B cell (primary cell): ENCODE results near the gene DSPP. TPM values are rescaled to one million over a fixed set of nuclear protein-coding genes. Genes with fewer than 3 reads are reported as not detected.

Source experiments
- ATAC-seq: fragments of 200-7000 bp; cut with Tn5 transposase; one replicate; pipeline ENCODE4 v1.10.0; 2021; ENCODE audit warnings: low read depth, mild to moderate bottlenecking, moderate number of reproducible peaks, moderate library complexity
- CTCF ChIA-PET: fragments of 350-600 bp; sonication (Branson Sonifier 250); formaldehyde crosslinking; loops from one replicate; lab custom pipeline; 2021; ENCODE audit warnings: antibody characterized with exemption, inconsistent platforms; lab: Charles Lee
- POLR2A ChIA-PET: fragments of 350-600 bp; sonication (Branson Sonifier 250); formaldehyde crosslinking; loops from one replicate; lab custom pipeline; 2021; ENCODE audit warnings: antibody characterized with exemption; lab: Charles Lee
- DNase-seq: peaks from one replicate; pipeline ENCODE4 v3.0.0; 2013
- H2AFZ ChIP-seq: 2 replicates; pipeline ENCODE4 v1.6.1; 2012; ENCODE audit warnings: mild to moderate bottlenecking, low read depth, low read length; ENCODE audit not compliant: insufficient read depth, poor library complexity, severe bottlenecking
- H3K27ac ChIP-seq, 2 donors: 1 replicate in 1 of 2; 2 replicates in 1 of 2; pipeline ENCODE4 v1.5.1; 2012 to 2013; ENCODE audit warnings: low read length in 2 of 2, mild to moderate bottlenecking in 2 of 2, moderate library complexity in 1 of 2
- H3K27me3 ChIP-seq, 4 experiments: fragments of 200-600 bp in 1 of 4; sonication (generic) in 1 of 4; replicated peaks in 1 of 4; 1 replicate in 2 of 4; 2 replicates in 2 of 4; pipeline versions ENCODE4 v1.6.1 to v1.7.0; 2013 to 2016; ENCODE audit warnings: low read length in 3 of 4, mild to moderate bottlenecking in 2 of 4, mixed read lengths in 1 of 4, moderate library complexity in 1 of 4; ENCODE audit not compliant: insufficient read depth in 4 of 4, control insufficient read depth in 3 of 4; ENCODE audit errors: control extremely low read depth in 1 of 4
- H3K36me3 ChIP-seq, 2 experiments: replicated peaks in 1 of 2; 1 replicate in 1 of 2; 2 replicates in 1 of 2; pipeline versions ENCODE4 v1.6.1 to v1.7.1; 2013; ENCODE audit warnings: low read length in 1 of 2; ENCODE audit not compliant: insufficient read depth in 2 of 2, control insufficient read depth in 1 of 2; ENCODE audit errors: control extremely low read depth in 1 of 2, extremely low read depth in 1 of 2
- H3K4me1 ChIP-seq, 2 donors: fragments of 200-600 bp in 1 of 2; sonication (generic) in 1 of 2; 1 replicate in 1 of 2; 2 replicates in 1 of 2; pipeline versions ENCODE4 v1.5.1 to v1.6.1; 2013 to 2017; ENCODE audit warnings: low read length in 2 of 2; ENCODE audit not compliant: control insufficient read depth in 2 of 2, insufficient read depth in 2 of 2
- H3K4me2 ChIP-seq: replicated peaks from 2 replicates; pipeline ENCODE3; 2012; ENCODE audit warnings: mild to moderate bottlenecking, low read depth, low read length; ENCODE audit not compliant: poor library complexity, severe bottlenecking
- H3K4me3 ChIP-seq, 5 experiments: fragments of 200-600 bp in 1 of 5; sonication (generic) in 1 of 5; 1 replicate in 3 of 5; 2 replicates in 2 of 5; pipeline versions ENCODE4 v1.5.1 to v1.7.0; 2011 to 2016; ENCODE audit warnings: low read length in 4 of 5, mild to moderate bottlenecking in 4 of 5, low read depth in 2 of 5, control low read depth in 1 of 5, moderate library complexity in 1 of 5; ENCODE audit not compliant: insufficient read depth in 1 of 5; ENCODE audit errors: control extremely low read depth in 1 of 5, extremely low read depth in 1 of 5
- H3K79me2 ChIP-seq: fragments of 200-600 bp; sonication (generic); one replicate; pipeline ENCODE4 v1.6.0; 2016; ENCODE audit warnings: low read length; ENCODE audit not compliant: control insufficient read depth, insufficient read depth
- H3K9ac ChIP-seq: fragments of 200-600 bp; sonication (generic); 2 replicates; pipeline ENCODE4 v1.6.1; 2017; ENCODE audit warnings: mild to moderate bottlenecking, low read length, moderate library complexity
- H3K9me3 ChIP-seq, 3 donors: one replicate each; pipeline versions ENCODE4 v1.6.1 to v1.7.1; 2013; ENCODE audit warnings: low read length in 2 of 3; ENCODE audit not compliant: control insufficient read depth in 2 of 3, insufficient read depth in 1 of 3; ENCODE audit errors: control extremely low read depth in 1 of 3
- H4K20me1 ChIP-seq: 2 replicates; pipeline ENCODE4 v1.6.0; 2012; ENCODE audit warnings: mild to moderate bottlenecking, low read length; ENCODE audit not compliant: insufficient read depth, control insufficient read depth, poor library complexity, severe bottlenecking
- H3K27ac Mint-ChIP-seq: one replicate; pipeline ENCODE4 v1.8.0; 2021; ENCODE audit warnings: mixed read lengths
- H3K27me3 Mint-ChIP-seq: one replicate; pipeline ENCODE4 v1.8.0; 2021; ENCODE audit warnings: mixed read lengths
- H3K4me1 Mint-ChIP-seq: one replicate; pipeline ENCODE4 v1.8.0; 2021; ENCODE audit warnings: mixed read lengths
- H3K4me3 Mint-ChIP-seq: one replicate; pipeline ENCODE4 v1.8.0; 2021; ENCODE audit warnings: mixed read lengths
- H3K9me3 Mint-ChIP-seq: one replicate; pipeline ENCODE4 v1.8.0; 2022; ENCODE audit warnings: mixed read lengths; ENCODE audit not compliant: insufficient read depth
- EZH2 ChIP-seq: IDR thresholded peaks from 2 replicates; pipeline ENCODE4 v1.6.1; 2012; ENCODE audit warnings: borderline replicate concordance, low read depth, mild to moderate bottlenecking, moderate library complexity, low read length; ENCODE audit not compliant: insufficient read depth, poor library complexity, severe bottlenecking
- WGBS: methylation state at CpG from one replicate; pipeline ENCODE4 v1.1.5; 2013; ENCODE audit warnings: missing lambda C conversion rate; ENCODE audit not compliant: insufficient coverage; 5-methylcytosine and 5-hydroxymethylcytosine counted together
- intact Hi-C: fragments of 100-400 bp; cut with micrococcal nuclease; formaldehyde crosslinking; loops from one replicate; pipeline ENCODE4 v1.10.0; 2022
- polyA plus RNA-seq: library from polyadenylated mRNA; depleted of rRNA; stranded (reverse); fragments of >200 nt; gene quantifications from 2 replicates; pipeline ENCODE4 v1.2.3, GENCODE V29; 2012
- total RNA-seq, 2 donors: library from RNA; stranded (reverse); fragments of 120-200 nt in 1 of 2; gene quantifications; 1 replicate in 1 of 2; 2 replicates in 1 of 2; pipeline versions ENCODE4 v1.2.3 to v1.2.4, GENCODE V29; 2013 to 2022
- TF ChIP-seq, protein P1 (sequence below): fragments of 200-600 bp; IDR thresholded peaks from one replicate; pipeline ENCODE4 v1.8.0; 2022; ENCODE audit warnings: antibody characterized with exemption, mild to moderate bottlenecking

DSPP gene
- total and polyA plus RNA-seq, 2 donors (not counting 1 experiment from before 2014, with no cell fraction given) = not detected

DNA sequence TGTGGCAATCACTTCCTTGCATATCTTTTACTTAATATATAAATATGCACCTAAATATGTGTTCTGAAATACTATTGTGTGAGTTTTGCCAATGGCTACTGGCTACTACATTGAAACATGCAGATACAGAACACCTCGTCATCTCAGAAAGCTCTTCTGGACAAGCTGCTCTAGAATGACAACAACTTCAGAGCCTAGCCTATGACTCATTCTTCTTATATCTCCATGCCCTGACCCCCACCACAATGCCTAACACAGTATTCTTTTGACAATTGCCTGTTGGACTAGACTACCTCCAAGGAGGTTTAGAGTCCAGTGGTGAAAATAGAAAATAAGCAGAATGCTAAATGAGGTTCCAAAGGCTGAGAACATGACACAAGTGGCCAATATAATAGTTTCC is 24.1 kb downstream of the DSPP start:
- H3K9me3 ChIP-seq = peaks cover 0 to 6% (median 0%) of the 10 kb centered on the region in 3 donors
- H3K4me2 ChIP-seq = no peak overlapping the region
- H3K9me3 Mint-ChIP-seq = no peaks in the 10 kb centered on the region
- no peaks in the 10 kb centered on the region for H3K27me3 ChIP-seq
- ChIA-PET POLR2A (no interaction called here), CTCF (no interaction called here)
- H3K79me2 ChIP-seq = no peaks in the 10 kb centered on the region
- TF ChIP-seq EZH2 = no peak
- no peak for DNase-seq
- no peaks in the 10 kb centered on the region for H4K20me1 ChIP-seq
- no peak overlapping the region for H3K4me3 Mint-ChIP-seq
- ATAC-seq = no peak
- no peaks in the 10 kb centered on the region for H3K4me1 Mint-ChIP-seq
- no peak overlapping the region for H3K9ac ChIP-seq
- peaks cover 6% of the 10 kb centered on the region for H3K27me3 Mint-ChIP-seq
- H3K27ac ChIP-seq = no peak overlapping the region
- intact Hi-C loops = no loop called here
- no peaks in the 10 kb centered on the region for H3K36me3 ChIP-seq
- H2AFZ ChIP-seq = no peak overlapping the region
- H3K27ac Mint-ChIP-seq = no peak overlapping the region
- no peaks in the 10 kb centered on the region for H3K4me1 ChIP-seq
- H3K4me3 ChIP-seq = no peak overlapping the region
- no CpG with 5 or more reads among the region's 1 CpG for WGBS

DNA sequence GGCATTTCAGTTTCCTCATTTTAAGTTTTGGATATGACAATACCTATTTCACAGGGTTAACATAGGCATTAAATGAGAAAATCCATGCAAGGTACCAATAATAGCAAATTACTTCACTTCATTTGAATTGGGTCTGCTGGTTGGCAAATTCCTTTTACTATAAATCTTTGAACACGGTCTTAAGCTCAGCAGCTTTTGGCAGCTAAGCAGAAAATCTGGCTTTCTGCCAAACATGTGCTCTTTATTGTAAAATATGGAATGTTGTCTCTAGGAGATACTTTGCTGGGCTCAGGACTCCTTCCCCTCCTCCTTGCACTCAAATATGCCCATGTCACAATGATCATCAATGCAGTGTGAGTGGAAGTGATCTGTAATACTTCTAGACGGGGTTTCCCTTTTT is 24.9 kb downstream of the DSPP start:
- Histone ChIP-seq H3K79me2 (no peaks in the 10 kb centered on the region), H3K4me1 (no peaks in the 10 kb centered on the region), H3K4me3 (no peak overlapping the region), H2AFZ (no peak overlapping the region), H3K4me2 (no peak overlapping the region), H3K27me3 (no peaks in the 10 kb centered on the region), H3K9ac (no peak overlapping the region), H3K27ac (no peak overlapping the region), H3K36me3 (no peaks in the 10 kb centered on the region), H4K20me1 (no peaks in the 10 kb centered on the region), H3K9me3 (peaks cover 0 to 6% (median 0%) of the 10 kb centered on the region in 3 donors)
- DNase-seq (no peak), ATAC-seq (no peak)
- POLR2A ChIA-PET = no interaction called here
- whole genome bisulfite sequencing = no CpG with 5 or more reads among the region's 2 CpGs
- H3K4me1 Mint-ChIP-seq = no peaks in the 10 kb centered on the region
- H3K27me3 Mint-ChIP-seq = peaks cover 6% of the 10 kb centered on the region
- CTCF ChIA-PET = no interaction called here
- H3K9me3 Mint-ChIP-seq = no peaks in the 10 kb centered on the region
- TF ChIP-seq, protein P1, sequence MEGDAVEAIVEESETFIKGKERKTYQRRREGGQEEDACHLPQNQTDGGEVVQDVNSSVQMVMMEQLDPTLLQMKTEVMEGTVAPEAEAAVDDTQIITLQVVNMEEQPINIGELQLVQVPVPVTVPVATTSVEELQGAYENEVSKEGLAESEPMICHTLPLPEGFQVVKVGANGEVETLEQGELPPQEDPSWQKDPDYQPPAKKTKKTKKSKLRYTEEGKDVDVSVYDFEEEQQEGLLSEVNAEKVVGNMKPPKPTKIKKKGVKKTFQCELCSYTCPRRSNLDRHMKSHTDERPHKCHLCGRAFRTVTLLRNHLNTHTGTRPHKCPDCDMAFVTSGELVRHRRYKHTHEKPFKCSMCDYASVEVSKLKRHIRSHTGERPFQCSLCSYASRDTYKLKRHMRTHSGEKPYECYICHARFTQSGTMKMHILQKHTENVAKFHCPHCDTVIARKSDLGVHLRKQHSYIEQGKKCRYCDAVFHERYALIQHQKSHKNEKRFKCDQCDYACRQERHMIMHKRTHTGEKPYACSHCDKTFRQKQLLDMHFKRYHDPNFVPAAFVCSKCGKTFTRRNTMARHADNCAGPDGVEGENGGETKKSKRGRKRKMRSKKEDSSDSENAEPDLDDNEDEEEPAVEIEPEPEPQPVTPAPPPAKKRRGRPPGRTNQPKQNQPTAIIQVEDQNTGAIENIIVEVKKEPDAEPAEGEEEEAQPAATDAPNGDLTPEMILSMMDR = no peak
- TF ChIP-seq EZH2 = no peak
- intact Hi-C loops = no loop called here
- H3K4me3 Mint-ChIP-seq = no peak overlapping the region
- no peak overlapping the region for H3K27ac Mint-ChIP-seq
